Karpas-422 (cell line): ENCODE measurements around the gene TRABD. TPM values are rescaled to one million over a fixed set of nuclear protein-coding genes. Genes with fewer than 3 reads are reported as not detected.

ENCODE experiments used
- DNase-seq: peaks from one replicate; pipeline ENCODE4 v3.0.0-alpha.2; 2015
- H2AFZ ChIP-seq: fragments of 200-600 bp; sonication (generic); 2 replicates; pipeline ENCODE4 v1.6.1; 2014; ENCODE audit warnings: antibody characterized with exemption, low read length, mixed read lengths
- H3K27ac ChIP-seq: fragments of 200-600 bp; sonication (generic); 2 replicates; pipeline ENCODE4 v1.5.1; 2014; ENCODE audit warnings: mild to moderate bottlenecking, low read length, moderate library complexity
- H3K27me3 ChIP-seq: fragments of 200-600 bp; sonication (generic); 2 replicates; pipeline ENCODE4 v1.6.1; 2014; ENCODE audit warnings: low read length, mixed read lengths
- H3K36me3 ChIP-seq: fragments of 200-600 bp; sonication (generic); 2 replicates; pipeline ENCODE4 v1.6.1; 2014; ENCODE audit warnings: low read length, mixed read lengths; ENCODE audit not compliant: insufficient read depth
- H3K4me1 ChIP-seq: fragments of 200-600 bp; sonication (generic); 2 replicates; pipeline ENCODE4 v1.6.1; 2014; ENCODE audit warnings: mild to moderate bottlenecking, low read length, mixed read lengths
- H3K4me2 ChIP-seq: fragments of 200-600 bp; sonication (generic); 2 replicates; pipeline ENCODE4 v1.6.1; 2014; ENCODE audit warnings: low read length, low read depth, mild to moderate bottlenecking; ENCODE audit not compliant: poor library complexity, severe bottlenecking
- H3K4me3 ChIP-seq: fragments of 200-600 bp; sonication (generic); 2 replicates; pipeline ENCODE4 v1.5.1; 2014; ENCODE audit warnings: mild to moderate bottlenecking, antibody characterized with exemption, low read length, mixed read lengths
- H3K79me2 ChIP-seq: fragments of 200-600 bp; sonication (generic); 2 replicates; pipeline ENCODE4 v1.6.1; 2014; ENCODE audit warnings: mild to moderate bottlenecking, low read length, mixed read lengths
- H3K9ac ChIP-seq: fragments of 200-600 bp; sonication (generic); 2 replicates; pipeline ENCODE4 v1.6.0; 2014; ENCODE audit warnings: low read length
- H3K9me2 ChIP-seq: fragments of 200-600 bp; sonication (generic), shearing (Covaris generic); replicated peaks from 2 replicates; pipeline ENCODE4 v1.6.0; 2014; ENCODE audit warnings: mild to moderate bottlenecking, low read length, moderate library complexity; ENCODE audit not compliant: insufficient read depth
- H3K9me3 ChIP-seq: fragments of 300-700, 200-600 bp; sonication (generic); 2 replicates; pipeline ENCODE4 v1.6.1; 2014; ENCODE audit warnings: low read length, mixed read lengths
- H4K20me1 ChIP-seq: fragments of 200-600 bp; sonication (generic); 2 replicates; pipeline ENCODE4 v1.6.1; 2014; ENCODE audit warnings: mild to moderate bottlenecking, antibody characterized with exemption, low read length, low read depth; ENCODE audit not compliant: insufficient read depth
- total RNA-seq: library from RNA; depleted of rRNA; stranded (reverse); fragments of >200 nt; shearing (Covaris generic); gene quantifications from 2 replicates; pipeline ENCODE4 v1.2.3, GENCODE V29; 2014; ENCODE audit warnings: low replicate concordance

Gene TRABD
- total RNA-seq, 1 experiment from 2014 or later, result 46.7 TPM

DNA sequence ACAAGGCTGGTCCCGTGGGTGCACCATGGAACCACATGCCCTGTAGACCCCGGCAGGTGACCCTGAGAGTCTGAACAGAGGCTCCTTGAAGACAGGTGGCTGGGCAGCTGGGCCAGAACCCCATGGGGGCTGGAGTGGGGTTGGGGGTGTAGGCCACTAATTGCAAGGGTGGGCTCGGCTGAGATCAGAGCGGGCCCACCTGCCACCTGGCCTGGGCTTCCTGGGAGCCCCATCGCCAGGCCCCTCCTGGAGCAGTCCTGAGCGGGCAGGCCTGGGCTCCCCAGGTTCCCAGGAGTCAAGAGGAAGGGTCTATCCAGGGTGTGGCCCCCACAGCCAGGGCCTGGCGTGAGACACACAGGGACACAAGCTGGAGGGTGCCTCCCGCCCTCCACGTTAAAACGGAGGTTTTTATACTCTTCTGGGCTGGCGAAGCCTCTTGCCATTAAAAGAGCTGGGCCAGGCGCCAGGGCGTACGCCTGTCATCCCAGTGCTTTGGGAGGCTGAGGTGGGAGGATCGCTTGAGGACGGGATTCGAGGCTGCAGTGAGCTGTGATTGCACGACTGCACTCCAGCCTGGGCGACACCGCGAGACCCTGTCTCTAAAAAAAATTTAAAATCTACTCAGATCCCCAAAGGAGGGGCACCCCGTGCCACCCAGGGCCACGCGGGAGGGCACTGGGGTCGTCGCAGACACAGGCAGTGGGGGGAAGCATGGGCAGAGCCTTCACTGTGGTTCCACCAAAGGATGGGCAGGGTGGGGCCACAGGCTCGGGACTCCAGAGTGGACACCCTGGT lies 4.8 kb upstream of the TRABD start:
- Histone ChIP-seq H3K27me3 (no peaks in the 10 kb centered on the region), H3K9me2 (no peaks in the 10 kb centered on the region), H3K4me1 (peaks cover 4% of the 10 kb centered on the region), H4K20me1 (peaks cover 3% of the 10 kb centered on the region; the same call in 1 of the 2 replicates), H3K4me2 (no peak overlapping the region), H3K79me2 (no peaks in the 10 kb centered on the region), H2AFZ (no peak overlapping the region), H3K9me3 (no peaks in the 10 kb centered on the region), H3K36me3 (no peaks in the 10 kb centered on the region), H3K27ac (no peak overlapping the region), H3K9ac (no peak overlapping the region), H3K4me3 (no peak overlapping the region)
- no peak for DNase-seq

DNA sequence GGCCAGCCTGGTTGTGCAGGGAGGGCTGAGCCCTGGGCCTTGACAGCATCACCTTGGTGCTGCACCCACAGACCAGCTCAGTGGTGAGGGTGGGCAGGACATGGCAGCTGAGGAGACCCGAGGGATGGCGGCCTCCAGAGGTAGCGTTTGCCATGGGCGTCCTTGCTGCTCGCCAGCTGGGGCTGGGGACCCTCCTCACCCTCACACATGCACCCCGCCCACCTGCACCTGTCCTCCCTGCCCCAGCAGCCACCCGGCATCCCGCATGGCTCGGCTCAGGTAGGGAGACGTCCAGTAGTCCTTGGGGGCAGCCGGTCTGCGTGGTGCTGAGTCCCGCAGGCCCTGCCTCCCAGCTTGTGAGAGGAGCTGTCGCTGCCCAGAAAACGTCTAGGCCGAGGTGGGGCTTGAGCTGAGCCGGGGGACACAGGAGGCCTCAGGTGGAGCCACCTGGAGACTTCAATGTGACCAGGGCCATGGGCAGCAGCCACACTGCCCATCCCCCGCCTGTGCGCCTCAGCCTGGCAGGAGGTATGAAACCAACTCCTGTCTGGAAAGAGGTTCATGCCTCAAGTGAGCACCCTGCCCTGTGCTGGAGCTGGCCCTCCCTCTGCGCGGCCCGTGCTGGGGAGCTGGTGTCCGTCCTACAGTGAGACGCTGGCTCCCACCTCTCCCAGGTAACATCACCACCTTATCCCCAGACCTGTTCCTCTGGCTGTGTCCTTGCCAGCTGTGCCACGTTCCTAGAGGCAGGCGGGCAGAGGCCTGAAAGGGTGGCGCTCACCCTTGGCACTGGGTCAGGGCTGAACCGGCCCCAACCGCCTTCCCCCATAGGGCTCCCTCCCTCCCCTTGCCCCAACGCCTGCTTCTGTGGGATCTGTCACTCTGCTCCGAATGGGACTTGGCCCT lies 3.3 kb upstream of the TRABD start:
- Histone ChIP-seq H4K20me1 (peaks cover 3% of the 10 kb centered on the region), H2AFZ (no peak overlapping the region), H3K9me3 (no peaks in the 10 kb centered on the region), H3K27me3 (no peaks in the 10 kb centered on the region), H3K9ac (no peak overlapping the region), H3K4me3 (no peak overlapping the region), H3K36me3 (no peaks in the 10 kb centered on the region), H3K79me2 (peaks cover 14% of the 10 kb centered on the region), H3K27ac (no peak overlapping the region), H3K9me2 (no peaks in the 10 kb centered on the region), H3K4me2 (no peak overlapping the region), H3K4me1 (peaks cover 13% of the 10 kb centered on the region)
- DNase-seq, result peak; percentile 12

GRCh38 chr22:50183141-50183971 lies 2.4 kb upstream of the TRABD start:
- H2AFZ ChIP-seq, result no peak overlapping the region
- no peak overlapping the region for H3K4me3 ChIP-seq
- H3K79me2 ChIP-seq, result peaks cover 16% of the 10 kb centered on the region
- DNase-seq, result no peak
- H3K9ac ChIP-seq, result no peak overlapping the region
- H3K9me2 ChIP-seq, result no peaks in the 10 kb centered on the region
- H4K20me1 ChIP-seq, result peaks cover 3% of the 10 kb centered on the region
- no peak overlapping the region for H3K4me2 ChIP-seq
- no peaks in the 10 kb centered on the region for H3K36me3 ChIP-seq
- H3K27me3 ChIP-seq, result no peaks in the 10 kb centered on the region
- no peak overlapping the region for H3K27ac ChIP-seq
- H3K9me3 ChIP-seq, result no peaks in the 10 kb centered on the region
- H3K4me1 ChIP-seq, result peaks cover 21% of the 10 kb centered on the region

- H3K27ac ChIP-seq, result no peak overlapping the region
- DNase-seq, result no peak
- no peaks in the 10 kb centered on the region for H3K9me2 ChIP-seq
- no peaks in the 10 kb centered on the region for H3K36me3 ChIP-seq
- H3K4me2 ChIP-seq, result no peak overlapping the region
- no peak overlapping the region for H3K4me3 ChIP-seq
- H4K20me1 ChIP-seq, result peaks cover 10% of the 10 kb centered on the region
- H2AFZ ChIP-seq, result no peak overlapping the region
- peaks cover 21% of the 10 kb centered on the region for H3K79me2 ChIP-seq
- H3K9ac ChIP-seq, result no peak overlapping the region
- H3K27me3 ChIP-seq, result no peaks in the 10 kb centered on the region
- H3K9me3 ChIP-seq, result no peaks in the 10 kb centered on the region
- peaks cover 30% of the 10 kb centered on the region for H3K4me1 ChIP-seq
These were observed 1.5 kb upstream of the TRABD start for GRCh38 chr22:50184004-50184901.

GRCh38 chr22:50184902-50185374 lies 775 bp upstream of the TRABD start:
- peaks cover 21% of the 10 kb centered on the region for H3K79me2 ChIP-seq
- no peak for DNase-seq
- no peak overlapping the region for H3K27ac ChIP-seq
- H3K9me3 ChIP-seq, result no peaks in the 10 kb centered on the region
- peak overlapping the region; percentile 63 for H3K9ac ChIP-seq
- H2AFZ ChIP-seq, result no peak overlapping the region
- H3K9me2 ChIP-seq, result no peaks in the 10 kb centered on the region
- H3K27me3 ChIP-seq, result no peaks in the 10 kb centered on the region
- H3K4me1 ChIP-seq, result peaks cover 37% of the 10 kb centered on the region
- peak overlapping the region; percentile 65 for H3K4me2 ChIP-seq
- H3K36me3 ChIP-seq, result no peaks in the 10 kb centered on the region
- peak overlapping the region; percentile 62; the same call in 1 of the 2 replicates for H3K4me3 ChIP-seq
- H4K20me1 ChIP-seq, result peaks cover 14% of the 10 kb centered on the region

DNA sequence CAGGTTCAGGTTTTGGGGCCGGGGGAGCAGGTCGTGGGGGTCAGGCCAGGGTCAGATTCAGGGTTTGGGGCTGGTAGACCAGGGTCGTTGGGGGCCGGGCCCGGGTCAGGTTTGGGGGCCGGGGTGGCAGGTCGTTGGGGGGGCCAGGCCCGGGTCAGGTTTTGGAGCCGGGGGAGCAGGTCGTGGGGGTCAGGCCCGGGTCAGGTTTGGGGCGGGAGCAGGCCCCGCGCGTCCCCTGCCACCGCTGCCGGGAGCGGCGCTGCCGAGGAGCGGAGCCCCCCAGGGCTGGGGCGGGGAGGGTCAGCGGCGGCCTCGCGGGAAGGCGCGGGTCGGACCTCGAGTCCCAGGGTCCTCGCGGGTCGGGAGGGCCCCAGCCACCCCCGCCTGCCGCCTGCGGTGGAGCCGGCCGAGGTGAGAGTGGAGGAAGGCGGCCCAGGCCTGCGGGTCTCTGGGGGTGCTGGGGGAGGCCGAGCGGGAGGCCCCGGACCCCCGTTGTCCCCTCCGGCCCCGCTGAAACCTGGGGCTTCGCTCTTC lies 535 bp downstream of the TRABD start:
- Histone ChIP-seq H3K4me2 (peak overlapping the region; percentile 99), H3K27ac (peak overlapping the region; percentile 97), H4K20me1 (peaks cover 14% of the 10 kb centered on the region), H3K9ac (peak overlapping the region; percentile 97), H3K9me2 (no peaks in the 10 kb centered on the region), H3K79me2 (peaks cover 21% of the 10 kb centered on the region), H3K27me3 (no peaks in the 10 kb centered on the region), H3K4me3 (peak overlapping the region; percentile 99), H3K4me1 (peaks cover 50% of the 10 kb centered on the region), H3K36me3 (no peaks in the 10 kb centered on the region), H3K9me3 (no peaks in the 10 kb centered on the region), H2AFZ (no peak overlapping the region)
- DNase-seq, result peak; percentile 54
